HEK293T (cell line): ENCODE results near the gene TMEM190.

Experiments
- CTBP1 ChIP-seq: fragments of 450-650 bp; IDR thresholded peaks from 2 replicates; pipeline ENCODE4 v1.6.1; 2016; ENCODE audit warnings: borderline replicate concordance
- ELF4 ChIP-seq: fragments of 450-650 bp; IDR thresholded peaks from 2 replicates; pipeline ENCODE4 v1.6.1; 2017; ENCODE audit warnings: antibody characterized with exemption
- FOXA1 ChIP-seq: fragments of 450-650 bp; IDR thresholded peaks from 2 replicates; pipeline ENCODE4 v1.6.1; 2016; ENCODE audit warnings: mild to moderate bottlenecking
- FOXK2 ChIP-seq: fragments of 450-650 bp; IDR thresholded peaks from 2 replicates; pipeline ENCODE4 v1.6.1; 2016; ENCODE audit warnings: mild to moderate bottlenecking
- FOXM1 ChIP-seq: fragments of 450-650 bp; IDR thresholded peaks from 2 replicates; pipeline ENCODE4 v1.6.1; 2017; ENCODE audit warnings: mild to moderate bottlenecking, borderline replicate concordance
- HDGF ChIP-seq: fragments of 450-650 bp; IDR thresholded peaks from 2 replicates; pipeline ENCODE4 v1.6.1; 2017; ENCODE audit warnings: antibody characterized with exemption, borderline replicate concordance
- L3MBTL2 ChIP-seq: fragments of 450-650 bp; conservative IDR thresholded peaks from 2 replicates; pipeline ENCODE4 v1.6.1; 2016; ENCODE audit warnings: mild to moderate bottlenecking
- NFRKB ChIP-seq: fragments of 450-650 bp; IDR thresholded peaks from 2 replicates; pipeline ENCODE4 v1.6.1; 2016; ENCODE audit warnings: mild to moderate bottlenecking, moderate library complexity
- SUZ12 ChIP-seq: fragments of 450-650 bp; IDR thresholded peaks from 2 replicates; pipeline ENCODE4 v1.6.1; 2016; ENCODE audit warnings: mild to moderate bottlenecking
- TF ChIP-seq, protein P1 (sequence below): fragments of 450-650 bp; IDR thresholded peaks from 2 replicates; pipeline ENCODE4 v1.6.1; 2016

DNA sequence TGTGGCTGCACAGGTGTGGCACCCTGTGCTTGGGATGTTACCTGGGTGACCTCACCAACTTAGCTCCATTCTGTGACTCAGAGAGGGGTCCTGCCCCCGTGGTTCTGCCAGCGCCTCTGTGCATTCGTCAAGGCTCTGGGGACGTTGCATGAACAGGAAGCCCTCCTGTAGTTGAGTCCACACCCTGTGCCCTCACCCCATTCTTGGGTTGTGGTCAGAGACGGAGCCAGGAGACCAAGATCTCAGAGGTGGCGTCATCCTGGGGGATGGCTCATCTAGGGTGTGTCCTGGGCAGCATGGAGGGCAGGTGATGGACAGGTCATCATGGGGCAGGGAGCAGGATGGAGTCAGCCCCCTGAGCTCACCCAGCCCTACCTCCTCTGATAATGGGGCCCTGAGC is 24.6 kb upstream of the TMEM190 start:
- TF ChIP-seq FOXM1 (no peak), FOXK2 (no peak), CTBP1 (no peak), FOXA1 (no peak), SUZ12 (no peak), NFRKB (no peak), HDGF (no peak), L3MBTL2 (no peak), ELF4 (no peak)
- TF ChIP-seq, protein P1, sequence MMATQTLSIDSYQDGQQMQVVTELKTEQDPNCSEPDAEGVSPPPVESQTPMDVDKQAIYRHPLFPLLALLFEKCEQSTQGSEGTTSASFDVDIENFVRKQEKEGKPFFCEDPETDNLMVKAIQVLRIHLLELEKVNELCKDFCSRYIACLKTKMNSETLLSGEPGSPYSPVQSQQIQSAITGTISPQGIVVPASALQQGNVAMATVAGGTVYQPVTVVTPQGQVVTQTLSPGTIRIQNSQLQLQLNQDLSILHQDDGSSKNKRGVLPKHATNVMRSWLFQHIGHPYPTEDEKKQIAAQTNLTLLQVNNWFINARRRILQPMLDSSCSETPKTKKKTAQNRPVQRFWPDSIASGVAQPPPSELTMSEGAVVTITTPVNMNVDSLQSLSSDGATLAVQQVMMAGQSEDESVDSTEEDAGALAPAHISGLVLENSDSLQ, result no peak
